ENCODE results near the gene STXBP1. TPM values are rescaled to one million over a fixed set of nuclear protein-coding genes. Genes with fewer than 3 reads are reported as not detected.

STXBP1 gene
- polyA plus RNA-seq, 2 of the 4 experiments (the other 2 are of a cell fraction), result 13.3 to 22.6 TPM

DNA sequence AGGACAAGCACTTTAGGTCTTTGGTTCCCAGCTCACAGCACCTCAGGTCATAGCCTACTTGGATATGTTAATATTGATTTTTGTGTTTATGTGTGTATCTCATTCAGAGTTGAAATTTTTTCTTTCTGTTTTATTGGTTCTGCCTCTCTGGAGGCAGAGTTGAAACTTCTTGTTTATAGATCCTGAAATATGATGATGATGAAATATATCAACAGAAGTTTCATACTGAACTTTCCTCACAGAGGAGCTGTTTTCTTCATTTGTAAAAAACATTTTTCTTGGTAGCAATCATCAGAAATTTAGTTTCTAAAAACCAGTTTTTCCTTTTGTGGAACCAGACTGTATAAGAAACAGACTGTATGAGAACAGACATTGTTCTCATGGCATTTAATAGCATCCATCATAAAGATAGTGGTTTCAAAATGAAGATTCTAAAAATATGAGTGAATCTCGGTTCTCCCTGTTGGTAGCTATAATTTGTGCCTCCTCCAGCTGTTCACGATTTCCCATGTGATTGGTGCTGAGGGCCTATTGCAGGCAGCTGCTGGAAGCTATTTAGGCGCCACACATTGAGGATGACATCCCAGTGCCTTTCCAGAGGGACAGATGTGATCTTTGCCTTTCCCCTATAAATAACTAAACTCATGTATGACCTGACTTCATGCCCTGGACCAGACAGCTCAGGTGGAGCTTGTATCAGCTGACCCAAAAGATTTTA lies 55.2 kb downstream of the STXBP1 start:
- 75% methylated on average over 3 of the region's 3 CpGs for WGBS (ENCODE audit: missing lambda C conversion rate)

DNA sequence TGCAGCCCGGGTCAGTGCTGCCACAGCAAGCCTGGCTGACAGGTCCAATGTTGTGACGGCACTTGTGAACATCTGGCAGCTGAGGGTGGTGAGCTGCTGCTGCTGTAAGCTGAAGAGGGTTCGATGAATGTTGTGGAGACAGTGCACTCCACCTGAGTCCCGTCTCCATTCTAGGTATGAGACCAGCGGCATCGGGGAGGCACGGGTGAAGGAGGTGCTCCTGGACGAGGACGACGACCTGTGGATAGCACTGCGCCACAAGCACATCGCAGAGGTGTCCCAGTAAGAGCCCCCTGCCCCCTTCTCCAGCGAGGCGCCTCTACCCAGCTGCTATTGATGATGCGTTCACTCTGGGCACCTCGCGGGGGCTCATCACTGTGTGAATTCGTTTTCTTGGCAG lies 55.8 kb downstream of the STXBP1 start:
- Histone ChIP-seq H3K9me3 (no peaks in the 10 kb centered on the region), H3K4me1 (no peaks in the 10 kb centered on the region), H3K4me2 (no peak overlapping the region), H3K27ac (no peak overlapping the region), H3K4me3 (no peak overlapping the region)
- POLR2A ChIA-PET, result interaction anchor here (0.5 kb wide), 1 partner anchor 37 kb away, joined by 3 read pairs; no protein-coding TSS in a partner anchor
- WGBS (ENCODE audit: missing lambda C conversion rate), result 90% methylated on average over 18 of the region's 18 CpGs
- FAIRE-seq (no peak), ATAC-seq (no peak), DNase-seq (ENCODE audit: low read depth in 1 of 2, low spot score in 1 of 2) (no peak)
- CTCF ChIA-PET, result interaction anchor here (1.0 to 1.8 kb wide), 3 partner anchors 67 to 202 kb away, joined by 3 to 6 read pairs (median 4); partner anchors contain the start of gene TOR2A
- no peak for TF ChIP-seq FOXS1 (CRISPR knock-in tag; IDR thresholded peaks at IDR 0.05)
- no peak for TF ChIP-seq FOSL2 (IDR thresholded peaks at IDR 0.05)
- TF ChIP-seq FOSL2 (CRISPR knock-in tag; IDR thresholded peaks at IDR 0.05), result no peak
- TF ChIP-seq ESRRA (IDR thresholded peaks at IDR 0.05; ENCODE audit: borderline replicate concordance, low read length), result no peak
- TF ChIP-seq TFCP2L1 (CRISPR knock-in tag; IDR thresholded peaks at IDR 0.05), result no peak
- TF ChIP-seq MAFK (IDR thresholded peaks at IDR 0.05; ENCODE audit: partially characterized antibody), result no peak
- no peak for TF ChIP-seq POLR2AphosphoS2 (conservative IDR thresholded peaks at IDR 0.05; ENCODE audit: low read length)

More for the DNA sequence above, 55.2 kb downstream of the STXBP1 start:
- TF ChIP-seq SMC3 (IDR thresholded peaks at IDR 0.05) (no peak), ZFP36 (IDR thresholded peaks at IDR 0.05; ENCODE audit: borderline replicate concordance, partially characterized antibody) (no peak), EHF (CRISPR knock-in tag; IDR thresholded peaks at IDR 0.05) (no peak), NFE2L2 (conservative IDR thresholded peaks at IDR 0.05; ENCODE audit: low read length) (no peak), SREBF2 (IDR thresholded peaks at IDR 0.05) (no peak)
- ATAC-seq (no peak), FAIRE-seq (no peak), DNase-seq (ENCODE audit: low read depth in 1 of 2, low spot score in 1 of 2) (no peak)
- CTCF ChIA-PET, result interaction anchor here (1.0 to 1.8 kb wide), 5 partner anchors 13 to 203 kb away, joined by 3 to 6 read pairs (median 3); partner anchors contain the start of gene TOR2A
- Histone ChIP-seq H3K9me3 (no peaks in the 10 kb centered on the region), H3K27ac (no peak overlapping the region), H3K4me3 (no peak overlapping the region), H3K4me2 (no peak overlapping the region), H3K4me1 (no peaks in the 10 kb centered on the region)
- POLR2A ChIA-PET, result interaction anchor here (0.5 kb wide), 1 partner anchor 36 kb away, joined by 3 read pairs; no protein-coding TSS in a partner anchor

DNA sequence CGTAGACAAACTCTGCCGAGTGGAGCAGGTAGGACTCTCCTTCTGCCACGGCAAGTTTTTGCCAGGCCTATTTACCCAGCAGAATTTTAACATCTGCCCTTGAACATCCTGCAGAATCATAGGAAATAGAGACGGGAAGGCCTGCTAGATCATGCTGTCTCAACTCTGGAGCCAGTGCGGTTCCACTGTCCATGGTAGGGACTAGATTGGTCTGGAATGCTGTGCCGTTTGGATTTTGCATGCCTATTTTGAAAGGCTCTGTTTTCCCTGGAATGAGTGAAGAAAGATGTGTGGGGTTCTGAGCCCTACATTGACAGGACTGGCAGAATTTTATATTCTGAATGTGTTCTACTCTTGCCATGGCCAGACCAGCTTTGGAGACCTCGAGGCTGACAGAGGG lies 61.2 kb downstream of the STXBP1 start:
- no peak for FAIRE-seq
- H3K4me2 ChIP-seq, result no peak overlapping the region
- DNase-seq (ENCODE audit: low read depth in 1 of 2, low spot score in 1 of 2), result no peak
- POLR2A ChIA-PET, result no interaction called here
- H3K9me3 ChIP-seq, result no peaks in the 10 kb centered on the region
- TF ChIP-seq CHD2 (IDR thresholded peaks at IDR 0.05; ENCODE audit: low read length, partially characterized antibody) (no peak), CHD4 (IDR thresholded peaks at IDR 0.05; ENCODE audit: borderline replicate concordance) (no peak), ZC3H11A (IDR thresholded peaks at IDR 0.05) (no peak), ZFP36 (IDR thresholded peaks at IDR 0.05; ENCODE audit: borderline replicate concordance, partially characterized antibody) (no peak), MAFK (IDR thresholded peaks at IDR 0.05; ENCODE audit: partially characterized antibody) (no peak), KDM5A (IDR thresholded peaks at IDR 0.05) (no peak), PHF8 (IDR thresholded peaks at IDR 0.05; ENCODE audit: borderline replicate concordance, low read depth) (no peak), NR3C1 (IDR thresholded peaks at IDR 0.05) (no peak), RAD21 (conservative IDR thresholded peaks at IDR 0.05 in 1 of 2, IDR thresholded peaks at IDR 0.05 in 1 of 2) (no peak), TP53 (CRISPR knock-in tag; IDR thresholded peaks at IDR 0.05) (no peak), ESRRA (IDR thresholded peaks at IDR 0.05; ENCODE audit: borderline replicate concordance, low read length) (no peak), EP300 (IDR thresholded peaks at IDR 0.05) (no peak), NFE2L2 (conservative IDR thresholded peaks at IDR 0.05; ENCODE audit: low read length) (no peak), NPAS2 (CRISPR knock-in tag; IDR thresholded peaks at IDR 0.05; ENCODE audit: borderline replicate concordance) (no peak)
- TF ChIP-seq, protein P1, sequence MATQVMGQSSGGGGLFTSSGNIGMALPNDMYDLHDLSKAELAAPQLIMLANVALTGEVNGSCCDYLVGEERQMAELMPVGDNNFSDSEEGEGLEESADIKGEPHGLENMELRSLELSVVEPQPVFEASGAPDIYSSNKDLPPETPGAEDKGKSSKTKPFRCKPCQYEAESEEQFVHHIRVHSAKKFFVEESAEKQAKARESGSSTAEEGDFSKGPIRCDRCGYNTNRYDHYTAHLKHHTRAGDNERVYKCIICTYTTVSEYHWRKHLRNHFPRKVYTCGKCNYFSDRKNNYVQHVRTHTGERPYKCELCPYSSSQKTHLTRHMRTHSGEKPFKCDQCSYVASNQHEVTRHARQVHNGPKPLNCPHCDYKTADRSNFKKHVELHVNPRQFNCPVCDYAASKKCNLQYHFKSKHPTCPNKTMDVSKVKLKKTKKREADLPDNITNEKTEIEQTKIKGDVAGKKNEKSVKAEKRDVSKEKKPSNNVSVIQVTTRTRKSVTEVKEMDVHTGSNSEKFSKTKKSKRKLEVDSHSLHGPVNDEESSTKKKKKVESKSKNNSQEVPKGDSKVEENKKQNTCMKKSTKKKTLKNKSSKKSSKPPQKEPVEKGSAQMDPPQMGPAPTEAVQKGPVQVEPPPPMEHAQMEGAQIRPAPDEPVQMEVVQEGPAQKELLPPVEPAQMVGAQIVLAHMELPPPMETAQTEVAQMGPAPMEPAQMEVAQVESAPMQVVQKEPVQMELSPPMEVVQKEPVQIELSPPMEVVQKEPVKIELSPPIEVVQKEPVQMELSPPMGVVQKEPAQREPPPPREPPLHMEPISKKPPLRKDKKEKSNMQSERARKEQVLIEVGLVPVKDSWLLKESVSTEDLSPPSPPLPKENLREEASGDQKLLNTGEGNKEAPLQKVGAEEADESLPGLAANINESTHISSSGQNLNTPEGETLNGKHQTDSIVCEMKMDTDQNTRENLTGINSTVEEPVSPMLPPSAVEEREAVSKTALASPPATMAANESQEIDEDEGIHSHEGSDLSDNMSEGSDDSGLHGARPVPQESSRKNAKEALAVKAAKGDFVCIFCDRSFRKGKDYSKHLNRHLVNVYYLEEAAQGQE (IDR thresholded peaks at IDR 0.05), result no peak
- TF ChIP-seq, protein P2, sequence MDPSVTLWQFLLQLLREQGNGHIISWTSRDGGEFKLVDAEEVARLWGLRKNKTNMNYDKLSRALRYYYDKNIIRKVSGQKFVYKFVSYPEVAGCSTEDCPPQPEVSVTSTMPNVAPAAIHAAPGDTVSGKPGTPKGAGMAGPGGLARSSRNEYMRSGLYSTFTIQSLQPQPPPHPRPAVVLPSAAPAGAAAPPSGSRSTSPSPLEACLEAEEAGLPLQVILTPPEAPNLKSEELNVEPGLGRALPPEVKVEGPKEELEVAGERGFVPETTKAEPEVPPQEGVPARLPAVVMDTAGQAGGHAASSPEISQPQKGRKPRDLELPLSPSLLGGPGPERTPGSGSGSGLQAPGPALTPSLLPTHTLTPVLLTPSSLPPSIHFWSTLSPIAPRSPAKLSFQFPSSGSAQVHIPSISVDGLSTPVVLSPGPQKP (IDR thresholded peaks at IDR 0.05; ENCODE audit: low read depth, low read length), result no peak
- TF ChIP-seq, protein P3, sequence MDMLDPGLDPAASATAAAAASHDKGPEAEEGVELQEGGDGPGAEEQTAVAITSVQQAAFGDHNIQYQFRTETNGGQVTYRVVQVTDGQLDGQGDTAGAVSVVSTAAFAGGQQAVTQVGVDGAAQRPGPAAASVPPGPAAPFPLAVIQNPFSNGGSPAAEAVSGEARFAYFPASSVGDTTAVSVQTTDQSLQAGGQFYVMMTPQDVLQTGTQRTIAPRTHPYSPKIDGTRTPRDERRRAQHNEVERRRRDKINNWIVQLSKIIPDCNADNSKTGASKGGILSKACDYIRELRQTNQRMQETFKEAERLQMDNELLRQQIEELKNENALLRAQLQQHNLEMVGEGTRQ (IDR thresholded peaks at IDR 0.05), result no peak
- TF ChIP-seq, protein P4, sequence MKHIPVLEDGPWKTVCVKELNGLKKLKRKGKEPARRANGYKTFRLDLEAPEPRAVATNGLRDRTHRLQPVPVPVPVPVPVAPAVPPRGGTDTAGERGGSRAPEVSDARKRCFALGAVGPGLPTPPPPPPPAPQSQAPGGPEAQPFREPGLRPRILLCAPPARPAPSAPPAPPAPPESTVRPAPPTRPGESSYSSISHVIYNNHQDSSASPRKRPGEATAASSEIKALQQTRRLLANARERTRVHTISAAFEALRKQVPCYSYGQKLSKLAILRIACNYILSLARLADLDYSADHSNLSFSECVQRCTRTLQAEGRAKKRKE (CRISPR knock-in tag; IDR thresholded peaks at IDR 0.05; ENCODE audit: low read depth), result no peak
- ATAC-seq, result no peak
- H3K4me3 ChIP-seq, result no peak overlapping the region
- no peaks in the 10 kb centered on the region for H3K4me1 ChIP-seq
- 81% methylated on average over 7 of the region's 7 CpGs for WGBS (ENCODE audit: missing lambda C conversion rate)
- CTCF ChIA-PET, result no interaction called here
- H3K27ac ChIP-seq, result no peak overlapping the region
